GM21447 (cell line): ENCODE measurements around the gene TCF12.
"Not testable (repeated sequence)": the region's sequence is repeated elsewhere in the genome, so short reads cannot be mapped to it uniquely, and the experiment has no call there.

Experiments used
- ATAC-seq: cut with Tn5 transposase; IDR thresholded peaks from one replicate; pipeline ENCODE4 v1.9.1; 2021; ENCODE audit not compliant: unreplicated experiment

Gene TCF12

GRCh38 chr15:56944485-56944884, 26.0 kb downstream of the TCF12 start:
- ATAC-seq = no peak

- ATAC-seq = no peak
These were observed 27.7 kb downstream of the TCF12 start for GRCh38 chr15:56946150-56946549.

GRCh38 chr15:56948000-56948763, 29.7 kb downstream of the TCF12 start:
- ATAC-seq = no peak

- ATAC-seq = no peak
These were observed 30.3 kb downstream of the TCF12 start for GRCh38 chr15:56948764-56949101.

GRCh38 chr15:56950979-56951378, 32.5 kb downstream of the TCF12 start:
- ATAC-seq = peak; percentile 96

- no peak for ATAC-seq
These were observed 35.3 kb downstream of the TCF12 start for GRCh38 chr15:56953790-56954189.

GRCh38 chr15:56955011-56955410, 36.6 kb downstream of the TCF12 start:
- not testable (repeated sequence) for ATAC-seq

- ATAC-seq = no peak
These were observed 38.1 kb downstream of the TCF12 start for GRCh38 chr15:56956538-56956937.

- ATAC-seq = no peak
These were observed 39.5 kb downstream of the TCF12 start for GRCh38 chr15:56957812-56958406.

GRCh38 chr15:56959318-56959648, 40.8 kb downstream of the TCF12 start:
- no peak for ATAC-seq

- no peak for ATAC-seq
These were observed 41.7 kb downstream of the TCF12 start for GRCh38 chr15:56960116-56960515.

GRCh38 chr15:56963126-56963525, 44.7 kb downstream of the TCF12 start:
- ATAC-seq = no peak

GRCh38 chr15:56963710-56964109, 45.3 kb downstream of the TCF12 start:
- no peak for ATAC-seq

GRCh38 chr15:56964182-56964581, 45.7 kb downstream of the TCF12 start:
- ATAC-seq = no peak

- no peak for ATAC-seq
These were observed 47.0 kb downstream of the TCF12 start for GRCh38 chr15:56965231-56966013.

GRCh38 chr15:56967336-56967735, 48.9 kb downstream of the TCF12 start:
- ATAC-seq = no peak

GRCh38 chr15:56968256-56968655, 49.8 kb downstream of the TCF12 start:
- no peak for ATAC-seq

- ATAC-seq = no peak
These were observed 50.4 kb downstream of the TCF12 start for GRCh38 chr15:56968821-56969220.

GRCh38 chr15:56969265-56969895, 50.9 kb downstream of the TCF12 start:
- ATAC-seq = no peak

GRCh38 chr15:56971571-56971970, 53.1 kb downstream of the TCF12 start:
- no peak for ATAC-seq

GRCh38 chr15:56972016-56972415, 53.6 kb downstream of the TCF12 start:
- no peak for ATAC-seq

GRCh38 chr15:56972426-56972825, 54.0 kb downstream of the TCF12 start:
- ATAC-seq = no peak
